Measurements from ENCODE around the gene PDK2.

Gene PDK2

GRCh38 chr17:50071692-50072091 is 23.5 kb upstream of the PDK2 start:
- H3K27ac ChIP-seq (ENCODE audit: low read length) = no peak overlapping the region
- no peaks in the 10 kb centered on the region for H3K9me3 ChIP-seq (ENCODE audit: control insufficient read depth, low read depth, low read length)
- no peaks in the 10 kb centered on the region for H3K36me3 ChIP-seq (ENCODE audit: control insufficient read depth, low read depth, low read length)
- H3K4me1 ChIP-seq (ENCODE audit: control insufficient read depth, low read depth, low read length) = peaks cover under 1% of the 10 kb centered on the region
- H3K27me3 ChIP-seq (ENCODE audit: control insufficient read depth, insufficient read depth, low read length) = peaks cover 7% of the 10 kb centered on the region
- no peak overlapping the region for H3K4me3 ChIP-seq (ENCODE audit: low read length)
- H3K9ac ChIP-seq (ENCODE audit: low read length) = no peak overlapping the region

GRCh38 chr17:50072130-50072529 is 23.0 kb upstream of the PDK2 start:
- peaks cover 7% of the 10 kb centered on the region for H3K27me3 ChIP-seq (ENCODE audit: control insufficient read depth, insufficient read depth, low read length)
- H3K9me3 ChIP-seq (ENCODE audit: control insufficient read depth, low read depth, low read length) = no peaks in the 10 kb centered on the region
- H3K4me1 ChIP-seq (ENCODE audit: control insufficient read depth, low read depth, low read length) = peaks cover 5% of the 10 kb centered on the region
- H3K9ac ChIP-seq (ENCODE audit: low read length) = no peak overlapping the region
- no peak overlapping the region for H3K27ac ChIP-seq (ENCODE audit: low read length)
- no peak overlapping the region for H3K4me3 ChIP-seq (ENCODE audit: low read length)
- no peaks in the 10 kb centered on the region for H3K36me3 ChIP-seq (ENCODE audit: control insufficient read depth, low read depth, low read length)

GRCh38 chr17:50072925-50073324 is 22.2 kb upstream of the PDK2 start:
- Histone ChIP-seq H3K4me3 (ENCODE audit: low read length) (no peak overlapping the region), H3K4me1 (ENCODE audit: control insufficient read depth, low read depth, low read length) (peaks cover 5% of the 10 kb centered on the region), H3K27ac (ENCODE audit: low read length) (no peak overlapping the region), H3K27me3 (ENCODE audit: control insufficient read depth, insufficient read depth, low read length) (peaks cover 7% of the 10 kb centered on the region), H3K9me3 (ENCODE audit: control insufficient read depth, low read depth, low read length) (no peaks in the 10 kb centered on the region), H3K9ac (ENCODE audit: low read length) (no peak overlapping the region), H3K36me3 (ENCODE audit: control insufficient read depth, low read depth, low read length) (no peaks in the 10 kb centered on the region)

GRCh38 chr17:50074227-50074626 is 20.9 kb upstream of the PDK2 start:
- Histone ChIP-seq H3K4me1 (ENCODE audit: control insufficient read depth, low read depth, low read length) (peaks cover 5% of the 10 kb centered on the region), H3K36me3 (ENCODE audit: control insufficient read depth, low read depth, low read length) (peaks cover 2% of the 10 kb centered on the region), H3K9me3 (ENCODE audit: control insufficient read depth, low read depth, low read length) (no peaks in the 10 kb centered on the region), H3K9ac (ENCODE audit: low read length) (no peak overlapping the region), H3K27ac (ENCODE audit: low read length) (no peak overlapping the region), H3K4me3 (ENCODE audit: low read length) (no peak overlapping the region), H3K27me3 (ENCODE audit: control insufficient read depth, insufficient read depth, low read length) (peaks cover 7% of the 10 kb centered on the region)

- no peak overlapping the region for H3K27ac ChIP-seq (ENCODE audit: low read length)
- H3K36me3 ChIP-seq (ENCODE audit: control insufficient read depth, low read depth, low read length) = peaks cover 2% of the 10 kb centered on the region
- no peaks in the 10 kb centered on the region for H3K9me3 ChIP-seq (ENCODE audit: control insufficient read depth, low read depth, low read length)
- H3K27me3 ChIP-seq (ENCODE audit: control insufficient read depth, insufficient read depth, low read length) = peaks cover 7% of the 10 kb centered on the region
- no peak overlapping the region for H3K4me3 ChIP-seq (ENCODE audit: low read length)
- H3K4me1 ChIP-seq (ENCODE audit: control insufficient read depth, low read depth, low read length) = peaks cover 5% of the 10 kb centered on the region
- no peak overlapping the region for H3K9ac ChIP-seq (ENCODE audit: low read length)
Observed at GRCh38 chr17:50075446-50076032, 19.6 kb upstream of the PDK2 start.

- Histone ChIP-seq H3K36me3 (ENCODE audit: control insufficient read depth, low read depth, low read length) (peaks cover 2% of the 10 kb centered on the region), H3K4me1 (ENCODE audit: control insufficient read depth, low read depth, low read length) (peaks cover 5% of the 10 kb centered on the region), H3K27ac (ENCODE audit: low read length) (no peak overlapping the region)
Observed at GRCh38 chr17:50076221-50076590, 18.9 kb upstream of the PDK2 start.

GRCh38 chr17:50076591-50077235 is 18.4 kb upstream of the PDK2 start:
- no peak overlapping the region for H3K27ac ChIP-seq (ENCODE audit: low read length)
- peaks cover 2% of the 10 kb centered on the region for H3K36me3 ChIP-seq (ENCODE audit: control insufficient read depth, low read depth, low read length)
- H3K4me3 ChIP-seq (ENCODE audit: low read length) = no peak overlapping the region

More at GRCh38 chr17:50076221-50076590, 18.9 kb upstream of the PDK2 start:
- Histone ChIP-seq H3K4me3 (ENCODE audit: low read length) (no peak overlapping the region), H3K9me3 (ENCODE audit: control insufficient read depth, low read depth, low read length) (no peaks in the 10 kb centered on the region), H3K27me3 (ENCODE audit: control insufficient read depth, insufficient read depth, low read length) (peaks cover 7% of the 10 kb centered on the region), H3K9ac (ENCODE audit: low read length) (no peak overlapping the region)

GRCh38 chr17:50078430-50078829 is 16.7 kb upstream of the PDK2 start:
- Histone ChIP-seq H3K36me3 (ENCODE audit: control insufficient read depth, low read depth, low read length) (peaks cover 2% of the 10 kb centered on the region), H3K27me3 (ENCODE audit: control insufficient read depth, insufficient read depth, low read length) (peaks cover 7% of the 10 kb centered on the region), H3K9ac (ENCODE audit: low read length) (no peak overlapping the region), H3K9me3 (ENCODE audit: control insufficient read depth, low read depth, low read length) (no peaks in the 10 kb centered on the region), H3K4me3 (ENCODE audit: low read length) (no peak overlapping the region), H3K4me1 (ENCODE audit: control insufficient read depth, low read depth, low read length) (peaks cover 5% of the 10 kb centered on the region), H3K27ac (ENCODE audit: low read length) (no peak overlapping the region)

More at GRCh38 chr17:50076591-50077235, 18.4 kb upstream of the PDK2 start:
- Histone ChIP-seq H3K4me1 (ENCODE audit: control insufficient read depth, low read depth, low read length) (peaks cover 5% of the 10 kb centered on the region), H3K27me3 (ENCODE audit: control insufficient read depth, insufficient read depth, low read length) (peaks cover 7% of the 10 kb centered on the region), H3K9me3 (ENCODE audit: control insufficient read depth, low read depth, low read length) (no peaks in the 10 kb centered on the region), H3K9ac (ENCODE audit: low read length) (no peak overlapping the region)

- H3K4me3 ChIP-seq (ENCODE audit: low read length) = no peak overlapping the region
- H3K9ac ChIP-seq (ENCODE audit: low read length) = no peak overlapping the region
- H3K27me3 ChIP-seq (ENCODE audit: control insufficient read depth, insufficient read depth, low read length) = peaks cover 7% of the 10 kb centered on the region
- H3K4me1 ChIP-seq (ENCODE audit: control insufficient read depth, low read depth, low read length) = peaks cover 5% of the 10 kb centered on the region
- H3K27ac ChIP-seq (ENCODE audit: low read length) = no peak overlapping the region
- H3K9me3 ChIP-seq (ENCODE audit: control insufficient read depth, low read depth, low read length) = no peaks in the 10 kb centered on the region
- peaks cover 2% of the 10 kb centered on the region for H3K36me3 ChIP-seq (ENCODE audit: control insufficient read depth, low read depth, low read length)
Observed at GRCh38 chr17:50079334-50080095, 15.6 kb upstream of the PDK2 start.

- Histone ChIP-seq H3K27ac (ENCODE audit: low read length) (no peak overlapping the region), H3K27me3 (ENCODE audit: control insufficient read depth, insufficient read depth, low read length) (peaks cover 7% of the 10 kb centered on the region), H3K4me1 (ENCODE audit: control insufficient read depth, low read depth, low read length) (peaks cover 5% of the 10 kb centered on the region), H3K4me3 (ENCODE audit: low read length) (no peak overlapping the region), H3K9me3 (ENCODE audit: control insufficient read depth, low read depth, low read length) (no peaks in the 10 kb centered on the region), H3K36me3 (ENCODE audit: control insufficient read depth, low read depth, low read length) (peaks cover 2% of the 10 kb centered on the region), H3K9ac (ENCODE audit: low read length) (no peak overlapping the region)
Observed at GRCh38 chr17:50080096-50080480, 15.1 kb upstream of the PDK2 start.

GRCh38 chr17:50080827-50081226 is 14.3 kb upstream of the PDK2 start:
- Histone ChIP-seq H3K4me3 (ENCODE audit: low read length) (no peak overlapping the region), H3K9ac (ENCODE audit: low read length) (no peak overlapping the region), H3K4me1 (ENCODE audit: control insufficient read depth, low read depth, low read length) (peaks cover 5% of the 10 kb centered on the region), H3K27me3 (ENCODE audit: control insufficient read depth, insufficient read depth, low read length) (peaks cover 5% of the 10 kb centered on the region), H3K36me3 (ENCODE audit: control insufficient read depth, low read depth, low read length) (peaks cover 2% of the 10 kb centered on the region), H3K9me3 (ENCODE audit: control insufficient read depth, low read depth, low read length) (no peaks in the 10 kb centered on the region), H3K27ac (ENCODE audit: low read length) (no peak overlapping the region)
